Measurements from ENCODE around the gene SEZ6. TPM values are rescaled to one million over a fixed set of nuclear protein-coding genes. Genes with fewer than 3 reads are reported as not detected.

The SEZ6 gene, protein sequence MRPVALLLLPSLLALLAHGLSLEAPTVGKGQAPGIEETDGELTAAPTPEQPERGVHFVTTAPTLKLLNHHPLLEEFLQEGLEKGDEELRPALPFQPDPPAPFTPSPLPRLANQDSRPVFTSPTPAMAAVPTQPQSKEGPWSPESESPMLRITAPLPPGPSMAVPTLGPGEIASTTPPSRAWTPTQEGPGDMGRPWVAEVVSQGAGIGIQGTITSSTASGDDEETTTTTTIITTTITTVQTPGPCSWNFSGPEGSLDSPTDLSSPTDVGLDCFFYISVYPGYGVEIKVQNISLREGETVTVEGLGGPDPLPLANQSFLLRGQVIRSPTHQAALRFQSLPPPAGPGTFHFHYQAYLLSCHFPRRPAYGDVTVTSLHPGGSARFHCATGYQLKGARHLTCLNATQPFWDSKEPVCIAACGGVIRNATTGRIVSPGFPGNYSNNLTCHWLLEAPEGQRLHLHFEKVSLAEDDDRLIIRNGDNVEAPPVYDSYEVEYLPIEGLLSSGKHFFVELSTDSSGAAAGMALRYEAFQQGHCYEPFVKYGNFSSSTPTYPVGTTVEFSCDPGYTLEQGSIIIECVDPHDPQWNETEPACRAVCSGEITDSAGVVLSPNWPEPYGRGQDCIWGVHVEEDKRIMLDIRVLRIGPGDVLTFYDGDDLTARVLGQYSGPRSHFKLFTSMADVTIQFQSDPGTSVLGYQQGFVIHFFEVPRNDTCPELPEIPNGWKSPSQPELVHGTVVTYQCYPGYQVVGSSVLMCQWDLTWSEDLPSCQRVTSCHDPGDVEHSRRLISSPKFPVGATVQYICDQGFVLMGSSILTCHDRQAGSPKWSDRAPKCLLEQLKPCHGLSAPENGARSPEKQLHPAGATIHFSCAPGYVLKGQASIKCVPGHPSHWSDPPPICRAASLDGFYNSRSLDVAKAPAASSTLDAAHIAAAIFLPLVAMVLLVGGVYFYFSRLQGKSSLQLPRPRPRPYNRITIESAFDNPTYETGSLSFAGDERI
- total RNA-seq (2014; rRNA removed; shearing (Covaris generic)) = not detected in 2 replicates

DNA sequence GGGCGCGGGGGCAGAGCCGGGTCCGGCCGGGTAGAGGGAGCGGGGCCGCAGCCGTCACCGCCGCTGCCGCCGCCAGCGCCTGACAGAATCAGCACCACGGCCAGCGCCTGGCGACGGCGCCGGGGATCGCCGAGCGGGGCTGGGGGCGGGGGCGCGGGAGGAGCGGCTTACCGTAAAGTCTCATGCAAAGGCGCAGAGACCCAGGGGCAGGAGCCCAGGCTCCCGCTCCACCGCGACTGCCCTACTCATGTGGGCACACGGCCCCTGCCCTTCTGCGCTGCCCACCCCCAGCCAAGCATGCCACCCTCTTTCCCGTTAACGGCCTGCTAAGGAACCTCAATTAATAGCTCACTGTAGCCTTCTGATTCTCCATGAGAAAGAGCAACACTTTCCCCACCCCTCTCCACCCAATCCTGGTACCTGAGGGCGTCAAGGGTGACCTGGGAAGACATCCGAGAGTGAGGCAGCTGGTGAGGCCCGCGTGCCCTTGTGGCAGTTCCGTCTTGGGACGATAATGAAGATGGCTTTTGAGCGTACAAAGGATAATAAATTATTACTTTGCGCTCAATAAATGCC is at the start of gene SEZ6:
Gene SEZ6 (minus strand): TSS at position 98 of the 576 bp plus-strand sequence. CDS start 164 bp downstream, outside the sequence.
- peak; percentile 61 for DNase-seq (ENCODE audit: low read depth)

DNA sequence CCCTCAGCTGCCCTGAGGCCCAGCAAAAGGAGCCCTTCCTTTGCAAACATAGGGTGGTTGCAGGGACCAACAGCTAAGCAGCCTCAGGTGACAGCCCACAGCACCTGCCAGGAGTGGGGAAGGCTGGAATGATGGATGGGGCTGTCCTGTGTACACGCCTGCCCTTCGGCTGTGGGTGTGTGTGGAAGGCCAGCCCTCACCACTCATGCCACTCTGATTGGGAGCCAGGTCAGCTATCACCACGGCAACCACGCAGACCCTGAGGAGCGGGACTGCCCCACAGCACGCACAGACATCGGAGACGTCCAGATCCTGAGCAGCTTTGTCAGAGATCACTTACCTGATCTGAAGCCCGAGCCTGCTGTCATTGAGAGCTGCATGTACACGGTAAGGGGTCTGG is 49.0 kb upstream of the SEZ6 start:
- DNase-seq (ENCODE audit: low read depth) = no peak

DNA sequence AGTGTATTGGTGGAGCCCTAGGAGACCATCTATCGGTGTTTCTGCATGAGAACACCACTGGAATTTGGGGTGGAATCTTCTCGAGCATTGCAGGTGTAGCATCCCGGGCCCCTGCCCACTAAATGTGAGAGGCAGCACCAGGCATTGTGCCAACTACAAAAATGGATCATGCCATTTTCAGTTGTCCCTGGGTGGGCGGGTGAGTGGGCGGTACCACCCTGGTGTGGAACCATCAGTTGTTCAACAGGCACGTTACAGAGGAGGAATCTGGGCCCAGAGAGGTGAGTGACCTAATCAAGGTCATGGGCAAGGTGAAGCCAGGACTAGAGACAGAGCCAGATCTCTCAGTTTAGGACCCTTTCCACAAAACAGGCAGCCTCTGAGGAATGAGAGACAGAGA is 45.9 kb upstream of the SEZ6 start:
- no peak for DNase-seq (ENCODE audit: low read depth)

DNA sequence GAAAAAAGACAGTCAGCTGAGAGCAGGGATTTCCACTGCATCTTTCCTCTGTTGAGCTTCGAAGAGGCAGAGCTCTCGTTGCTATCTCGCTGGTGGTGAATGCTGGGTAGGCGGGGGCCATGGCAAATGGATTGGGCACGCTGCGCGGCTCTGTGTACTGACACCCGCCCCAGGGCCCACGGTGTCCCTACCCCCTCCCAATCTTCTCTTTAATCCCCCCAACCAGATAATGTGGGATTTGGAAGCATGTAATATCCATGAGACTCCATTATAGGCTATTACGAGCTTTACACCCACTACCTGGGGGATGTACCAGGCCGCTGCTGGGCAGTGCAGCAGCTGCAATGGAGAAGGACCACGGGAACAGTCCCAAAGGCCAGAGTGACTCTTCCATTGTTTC is 45.4 kb upstream of the SEZ6 start:
- DNase-seq (ENCODE audit: low read depth) = no peak

DNA sequence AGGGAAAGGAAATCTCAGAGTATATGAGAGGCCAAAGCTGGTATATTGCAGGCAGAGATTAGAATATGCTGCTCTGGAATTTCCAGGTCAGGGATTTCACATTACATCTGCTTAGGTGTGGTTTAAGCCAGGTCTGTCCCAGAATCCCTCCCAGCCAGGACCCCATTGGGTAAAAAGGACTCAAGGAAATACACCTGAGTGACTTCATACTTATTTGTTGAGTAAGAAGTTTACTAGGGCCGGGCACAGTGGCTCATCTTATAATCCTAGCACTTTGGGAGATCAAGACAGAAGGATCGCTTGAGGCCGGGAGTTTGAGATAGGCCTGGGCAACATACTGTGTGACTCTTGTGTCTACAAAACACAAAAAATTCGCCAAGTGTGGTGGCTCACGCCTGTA is 44.3 kb upstream of the SEZ6 start:
- no peak for DNase-seq (ENCODE audit: low read depth)

- no peak for DNase-seq (ENCODE audit: low read depth)
Measured at GRCh38 chr17:29049541-29050145, 43.8 kb upstream of the SEZ6 start.

GRCh38 chr17:29048440-29049368 is 42.9 kb upstream of the SEZ6 start:
- peak; percentile 97 for DNase-seq (ENCODE audit: low read depth)

GRCh38 chr17:29046473-29046839 is 40.6 kb upstream of the SEZ6 start:
- no peak for DNase-seq (ENCODE audit: low read depth)

DNA sequence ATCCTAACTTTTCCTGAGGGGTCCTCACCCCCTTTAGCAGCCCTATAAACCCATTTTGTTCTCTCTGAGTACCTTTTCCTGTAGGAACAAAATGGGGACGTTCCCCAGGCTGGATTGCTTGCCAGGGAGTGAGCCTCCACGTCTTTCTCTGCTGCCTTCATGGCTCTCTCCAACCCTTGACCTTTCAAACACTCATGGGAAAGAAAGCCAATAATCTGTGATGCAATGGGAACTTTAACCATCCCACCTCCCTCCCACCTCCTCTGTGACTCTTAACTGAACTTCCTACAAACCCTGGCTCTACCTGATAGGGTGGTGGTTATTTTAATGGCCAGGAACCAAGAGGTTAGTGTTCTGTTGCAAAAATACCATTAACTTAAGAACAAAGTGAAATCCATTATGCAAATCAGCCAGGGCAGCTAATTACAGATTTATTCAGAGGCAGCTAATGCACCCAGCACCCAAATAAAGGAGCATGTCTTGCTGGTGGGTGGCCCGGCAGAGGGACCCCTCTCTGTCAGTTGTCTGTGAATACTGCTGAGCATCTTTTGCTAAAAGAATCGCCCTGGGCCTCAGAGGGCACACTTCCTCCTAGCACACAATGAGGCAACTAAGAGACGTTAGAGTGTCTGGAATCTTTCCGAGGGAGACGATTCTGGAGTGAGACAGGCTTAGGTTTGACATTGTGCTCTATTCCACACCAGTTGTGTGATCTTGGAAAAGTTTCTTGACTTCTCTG is 40.1 kb upstream of the SEZ6 start:
- DNase-seq (ENCODE audit: low read depth) = no peak

DNA sequence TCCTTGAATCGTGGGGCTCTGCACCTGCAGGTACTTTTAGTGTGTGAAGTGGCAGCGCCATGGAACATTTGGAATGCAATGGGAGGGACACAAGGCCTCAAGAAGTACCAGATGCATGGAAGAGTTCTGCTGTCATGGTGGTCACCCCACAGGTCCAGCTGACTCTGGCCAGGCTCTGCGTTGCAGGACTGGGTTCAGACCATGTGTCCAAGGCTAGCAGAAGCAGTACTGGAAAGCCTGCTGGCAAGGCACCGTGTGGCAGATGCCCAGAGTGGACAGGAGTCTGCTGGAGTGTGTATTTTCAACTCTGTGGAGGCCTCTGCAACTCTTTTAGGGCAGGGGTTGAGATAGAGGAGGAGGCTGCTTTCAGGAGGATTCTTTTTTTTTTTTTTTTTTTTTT is 39.2 kb upstream of the SEZ6 start:
- DNase-seq (ENCODE audit: low read depth) = no peak

GRCh38 chr17:29043539-29044145 is 37.8 kb upstream of the SEZ6 start:
- DNase-seq (ENCODE audit: low read depth) = peak; percentile 58

GRCh38 chr17:29042679-29043538 is 37.1 kb upstream of the SEZ6 start, which contains the start of gene PIPOX:
TSS of gene PIPOX (plus strand) at chr17:29043141. CDS start at chr17:29043226, 85 bp downstream.
- peak; percentile 81 for DNase-seq (ENCODE audit: low read depth)

- DNase-seq (ENCODE audit: low read depth) = peak; percentile 79
Measured at GRCh38 chr17:29042026-29042678, 36.3 kb upstream of the SEZ6 start.

GRCh38 chr17:29041571-29041970 is 35.7 kb upstream of the SEZ6 start:
- DNase-seq (ENCODE audit: low read depth) = no peak

DNA sequence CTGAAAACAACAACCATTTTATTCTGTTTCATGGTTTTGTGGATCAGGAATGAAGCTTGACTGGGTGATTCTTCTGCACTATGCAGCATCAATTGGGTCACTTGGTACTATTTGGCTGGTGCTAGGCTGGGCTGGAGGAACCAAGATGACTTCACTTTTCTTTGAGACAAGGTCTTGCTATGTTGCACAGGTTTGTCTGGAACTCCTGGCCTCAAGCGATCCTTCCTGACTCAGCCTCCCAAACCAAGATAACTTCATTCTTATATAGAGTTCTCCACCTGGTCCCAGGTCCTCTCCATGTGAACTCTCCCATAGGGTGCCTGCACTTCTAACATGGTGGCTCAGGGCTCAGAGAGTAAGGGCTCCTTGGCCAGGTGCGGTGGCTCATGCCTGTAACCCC is 35.3 kb upstream of the SEZ6 start:
- no peak for DNase-seq (ENCODE audit: low read depth)

DNA sequence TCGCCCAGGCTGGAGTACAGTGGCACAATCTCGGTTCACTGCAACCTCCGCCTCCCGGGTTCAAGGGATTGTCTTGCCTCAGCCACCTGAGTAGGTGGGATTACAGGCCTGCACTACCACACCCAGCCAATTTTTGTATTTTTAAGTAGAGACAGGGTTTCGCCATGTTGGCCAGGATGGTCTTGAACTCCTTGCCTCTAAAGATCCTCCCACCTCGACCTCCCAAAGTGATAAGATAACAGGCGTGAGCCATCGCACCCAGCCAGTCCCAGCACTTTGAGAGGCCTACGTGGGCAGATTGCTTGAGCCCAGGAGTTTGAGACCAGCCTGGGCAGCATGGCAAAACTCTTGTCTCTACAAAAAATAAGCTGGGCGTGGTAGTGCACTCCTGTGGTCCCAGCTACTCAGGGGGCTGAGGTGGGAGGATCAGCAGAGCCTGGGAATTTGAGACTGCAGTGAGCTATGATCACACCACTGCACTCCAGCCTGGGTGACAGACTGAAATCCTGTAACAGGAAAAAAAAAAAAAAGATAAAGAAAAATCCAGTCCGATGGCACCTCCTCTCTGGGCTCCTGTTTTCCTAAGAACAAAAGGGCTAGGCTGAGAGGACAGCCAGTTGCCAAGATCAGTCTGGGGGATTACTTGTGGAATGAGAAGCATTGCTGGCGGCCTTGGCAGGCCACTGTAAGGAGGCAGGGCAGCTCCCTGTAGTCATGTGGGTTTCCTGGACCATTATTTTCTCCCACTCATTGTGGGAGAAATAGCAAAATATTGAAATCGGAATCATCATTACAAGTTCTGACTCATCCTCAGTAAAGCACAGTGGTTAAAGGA is 34.1 kb upstream of the SEZ6 start:
- DNase-seq (ENCODE audit: low read depth) = peak; percentile 90

All from RPMI7951 (cell line).